ENCODE results near the gene H2AZ1.
"Not testable (repeated sequence)": the region's sequence is repeated elsewhere in the genome, so short reads cannot be mapped to it uniquely, and the experiment has no call there.

Gene H2AZ1

GRCh38 chr4:99949999-99950912, at the start of gene H2AZ1:
TSS of gene H2AZ1 (minus strand) at chr4:99950275. CDS start at chr4:99950170, 105 bp downstream.
- ATAC-seq: peak; percentile 73 to 75

DNA sequence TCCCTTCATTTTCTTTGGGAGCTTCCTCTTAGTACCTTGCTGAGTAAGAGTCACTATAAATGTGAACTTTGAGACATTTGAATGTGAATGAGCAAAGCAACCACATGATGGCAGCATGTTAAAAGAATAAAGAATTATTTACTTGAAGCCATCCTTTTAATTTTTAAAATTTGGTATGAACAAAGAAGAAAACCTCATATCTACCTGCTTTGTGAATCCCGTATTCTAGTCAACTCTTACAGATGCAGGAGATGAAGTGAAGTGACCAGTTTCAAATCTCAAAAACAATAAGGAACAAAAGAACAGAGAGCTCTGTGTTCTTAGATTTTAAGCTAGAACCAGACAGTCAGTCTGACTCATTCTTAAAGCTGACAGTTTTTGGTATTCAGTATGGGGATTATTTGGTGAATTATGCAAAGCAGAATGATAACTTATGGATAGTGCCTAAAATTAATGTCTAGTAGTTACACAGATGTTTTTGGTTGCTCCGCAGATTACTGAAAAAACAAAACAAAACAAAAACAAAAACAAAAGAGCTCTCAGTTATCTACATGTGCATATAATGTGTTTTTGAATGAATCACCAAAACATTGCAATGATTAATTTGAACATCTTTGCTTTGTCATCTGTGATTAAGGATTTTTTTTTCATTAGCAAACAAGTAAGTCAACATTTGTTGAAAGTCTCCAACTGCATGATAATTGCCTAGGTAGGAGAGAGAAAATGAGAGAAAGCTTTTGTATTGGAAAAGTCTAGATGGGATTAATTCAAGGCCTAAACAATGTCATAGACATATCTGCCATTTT, 48.2 kb upstream of the H2AZ1 start:
- peak in 1 of 2 donors; percentile 56 for ATAC-seq

DNA sequence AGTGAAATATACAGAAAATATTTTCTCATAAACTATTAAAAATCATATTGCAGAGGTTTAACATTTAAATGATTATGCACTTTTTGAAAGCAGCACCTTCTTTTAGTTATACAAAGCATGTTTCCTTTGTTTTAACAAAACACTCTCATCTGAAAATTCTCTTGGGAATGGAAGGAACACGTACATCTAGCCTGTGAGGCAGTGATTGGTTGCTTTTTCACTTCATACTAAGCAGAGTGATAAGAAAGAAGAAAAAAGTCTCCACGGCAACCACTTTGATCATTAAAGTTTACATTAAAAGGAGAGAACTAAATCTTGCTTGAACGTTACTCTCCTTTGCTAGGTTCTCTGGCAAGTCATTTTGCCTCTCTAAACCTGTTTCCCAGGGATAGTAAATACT, 41.7 kb upstream of the H2AZ1 start:
- ATAC-seq: no peak

- ATAC-seq: no peak
These were observed 37.6 kb upstream of the H2AZ1 start for GRCh38 chr4:99987681-99988080.

DNA sequence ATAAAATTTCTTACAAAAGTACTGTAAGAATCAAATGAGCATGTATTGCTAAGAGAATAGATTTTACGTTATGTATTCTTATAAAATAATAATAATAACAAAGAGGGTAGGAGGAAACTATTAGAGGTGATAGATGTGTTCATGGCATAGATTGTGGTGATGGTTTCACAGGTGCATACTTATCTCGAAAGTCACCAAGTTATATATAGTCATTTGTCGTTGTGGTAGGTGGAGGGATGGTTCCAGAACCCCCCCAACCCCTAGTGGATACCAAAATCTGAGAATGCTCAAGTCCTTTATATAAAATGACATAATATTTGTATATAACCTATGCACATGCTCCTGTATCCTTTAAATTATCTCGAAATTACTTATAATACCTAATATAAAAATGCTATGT, 36.7 kb upstream of the H2AZ1 start:
- no peak for ATAC-seq

GRCh38 chr4:99983289-99983943, 33.3 kb upstream of the H2AZ1 start:
- ATAC-seq: peak in 1 of 2 donors; percentile 7

- ATAC-seq: no peak
These were observed 29.8 kb upstream of the H2AZ1 start for GRCh38 chr4:99979872-99980271.

DNA sequence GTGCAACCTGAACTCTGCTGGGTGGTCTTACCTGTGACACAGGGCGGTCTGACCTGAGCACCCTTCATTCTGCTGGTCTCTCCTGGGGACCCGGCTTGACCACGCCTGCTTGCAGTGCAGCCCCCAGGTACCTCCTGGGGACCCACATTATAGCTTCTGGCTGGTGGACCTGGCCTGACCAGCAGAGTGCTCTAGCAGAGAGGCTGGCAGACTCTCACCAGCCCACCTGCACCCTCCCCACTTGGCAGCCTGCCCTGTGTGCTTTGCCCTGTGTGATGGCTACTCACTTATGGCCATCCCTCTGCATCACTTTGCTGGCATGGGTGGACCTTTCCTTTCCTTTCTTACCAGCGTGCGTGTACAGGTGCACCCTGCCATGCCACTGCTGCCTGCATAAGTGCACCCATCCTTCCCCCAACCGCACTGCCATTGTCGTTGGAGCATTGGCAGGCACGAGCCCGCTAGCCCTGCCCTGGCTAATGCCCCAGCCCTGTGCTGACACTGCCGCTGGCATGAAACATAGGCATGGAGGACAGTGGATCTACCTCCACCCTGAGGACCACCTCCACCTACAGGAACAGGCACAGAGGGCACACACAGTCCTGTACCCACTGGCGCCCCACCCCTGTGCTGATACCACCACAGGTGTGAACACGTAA, 21.5 kb upstream of the H2AZ1 start:
- no peak for ATAC-seq

DNA sequence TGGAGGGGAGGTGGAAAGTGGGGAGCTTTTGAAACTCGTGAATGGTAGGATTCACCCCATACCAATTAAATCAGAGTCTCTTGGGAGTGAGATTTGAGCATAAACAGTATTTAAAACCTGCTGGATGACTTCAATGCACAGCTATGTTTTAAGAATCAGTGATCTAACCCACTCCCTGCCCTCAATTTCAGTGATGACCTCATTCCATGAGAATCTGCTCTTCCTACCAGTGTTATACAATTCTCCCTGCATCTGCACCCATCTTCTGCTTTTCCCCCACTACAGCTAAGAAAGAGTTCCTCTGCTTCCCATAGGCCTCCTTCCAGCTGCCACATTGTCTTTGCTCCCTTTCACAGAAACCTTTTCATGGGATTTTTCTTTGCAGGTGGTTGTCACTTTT, 18.3 kb upstream of the H2AZ1 start:
- ATAC-seq: no peak

- no peak for ATAC-seq
These were observed 16.6 kb upstream of the H2AZ1 start for GRCh38 chr4:99966692-99967091.

DNA sequence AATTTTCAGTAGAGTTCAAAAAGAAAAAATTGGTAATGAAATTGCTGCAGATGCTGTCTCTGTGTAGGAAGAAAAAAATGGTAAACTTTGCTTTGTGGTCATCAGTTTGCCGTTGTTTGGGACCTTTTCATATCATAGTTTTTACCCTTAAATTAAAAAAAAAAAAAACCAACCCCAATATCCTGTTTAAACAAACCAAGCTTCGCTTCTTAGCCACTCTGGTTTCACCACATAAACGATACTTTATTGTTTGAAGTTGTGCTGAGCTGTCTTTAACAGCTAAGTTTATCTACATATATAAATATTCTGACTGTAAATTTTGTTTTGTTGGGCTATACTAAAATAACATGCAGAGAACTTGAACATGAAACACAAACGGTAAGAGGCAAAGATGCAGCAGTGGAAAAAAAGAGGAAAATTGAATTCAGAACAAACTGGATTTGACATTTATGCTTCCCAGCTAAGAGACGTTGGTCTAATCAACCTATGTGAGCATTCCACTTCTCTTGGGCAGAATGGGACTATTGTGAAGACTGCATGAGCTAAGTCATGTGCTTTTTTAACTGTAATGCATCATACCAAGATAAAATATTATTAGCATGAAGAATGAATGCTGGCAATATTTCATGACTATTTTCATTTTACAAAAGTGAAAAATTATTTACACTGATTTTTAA, 15.7 kb upstream of the H2AZ1 start:
- no peak for ATAC-seq

DNA sequence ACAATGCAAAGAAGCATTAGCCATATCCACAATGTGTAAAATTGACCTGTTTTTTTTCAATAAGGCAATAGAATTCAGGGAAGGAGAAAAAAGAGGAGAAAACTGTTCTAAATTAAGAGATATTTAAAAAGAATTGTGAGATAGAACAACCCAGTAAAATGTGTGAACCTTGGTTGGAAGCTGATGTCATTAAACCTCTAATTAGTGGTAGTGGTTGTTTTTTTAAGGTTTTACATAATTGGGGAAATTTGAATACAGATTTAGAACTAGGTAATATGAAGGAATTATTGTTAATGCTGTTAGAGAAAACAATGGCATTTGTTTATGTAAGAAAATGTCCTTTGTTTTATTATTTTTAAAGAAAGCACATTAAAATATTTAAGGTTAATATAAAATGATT, 15.1 kb upstream of the H2AZ1 start:
- ATAC-seq: no peak

DNA sequence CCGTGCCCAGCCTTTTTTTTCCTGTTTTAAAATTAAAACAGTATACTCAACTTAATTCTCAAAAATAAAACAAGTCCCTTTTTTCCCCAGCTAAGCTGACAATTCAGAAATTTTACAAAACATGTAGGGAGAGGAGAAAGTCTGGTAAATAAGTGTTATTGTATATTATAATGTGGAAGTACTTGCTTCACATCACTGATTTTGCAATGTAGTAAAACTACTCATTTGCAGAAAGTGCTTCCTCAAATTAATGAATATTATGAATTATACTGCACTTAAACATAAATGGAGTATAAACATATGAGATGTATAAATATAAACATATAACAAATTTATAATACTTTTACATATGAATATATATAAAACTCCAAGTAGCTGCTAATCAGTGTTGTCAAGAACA, 11.6 kb upstream of the H2AZ1 start:
- no peak for ATAC-seq

DNA sequence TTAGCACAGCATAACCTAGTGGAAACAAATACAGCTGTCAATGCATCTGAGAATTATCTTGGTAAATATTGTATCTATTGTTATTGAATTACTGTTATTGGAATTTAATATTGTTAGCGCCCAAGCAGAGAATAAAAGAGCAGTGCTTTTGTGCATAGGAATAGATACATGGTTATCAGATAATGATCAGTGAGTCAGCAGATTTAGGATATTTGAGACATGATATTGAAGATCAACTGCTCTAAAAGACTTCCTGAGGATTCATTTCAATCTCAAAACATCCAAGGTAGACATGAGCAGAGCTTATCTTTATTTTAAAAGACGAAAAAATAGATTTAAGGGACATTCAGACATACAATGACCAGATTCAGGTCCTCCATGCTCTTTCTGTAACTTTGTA, 10.6 kb upstream of the H2AZ1 start:
- ATAC-seq: no peak

- not testable (repeated sequence) for ATAC-seq
These were observed 8.1 kb upstream of the H2AZ1 start for GRCh38 chr4:99958207-99958606.

DNA sequence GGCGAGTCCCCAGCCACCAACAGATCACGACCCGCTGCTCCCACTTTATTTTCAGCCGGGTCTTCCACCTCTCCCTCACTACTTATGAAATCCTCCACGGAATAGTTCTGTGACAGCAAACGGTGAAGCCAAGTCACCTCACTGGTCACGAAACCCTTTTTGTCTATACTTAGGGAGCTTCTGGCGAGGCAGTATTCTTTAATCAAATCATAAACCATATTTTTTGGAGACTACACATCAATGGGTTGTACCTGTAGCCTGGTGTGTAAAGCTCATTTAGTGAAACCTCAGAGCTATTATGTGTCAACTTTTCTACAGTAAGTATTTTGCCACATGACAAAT, 809 bp upstream of the H2AZ1 start:
- no peak for ATAC-seq

GRCh38 chr4:99949034-99949998, 759 bp downstream of the H2AZ1 start:
- peak; percentile 10 to 21 for ATAC-seq

GRCh38 chr4:99947608-99948007, 2.5 kb downstream of the H2AZ1 start:
- no peak for ATAC-seq

DNA sequence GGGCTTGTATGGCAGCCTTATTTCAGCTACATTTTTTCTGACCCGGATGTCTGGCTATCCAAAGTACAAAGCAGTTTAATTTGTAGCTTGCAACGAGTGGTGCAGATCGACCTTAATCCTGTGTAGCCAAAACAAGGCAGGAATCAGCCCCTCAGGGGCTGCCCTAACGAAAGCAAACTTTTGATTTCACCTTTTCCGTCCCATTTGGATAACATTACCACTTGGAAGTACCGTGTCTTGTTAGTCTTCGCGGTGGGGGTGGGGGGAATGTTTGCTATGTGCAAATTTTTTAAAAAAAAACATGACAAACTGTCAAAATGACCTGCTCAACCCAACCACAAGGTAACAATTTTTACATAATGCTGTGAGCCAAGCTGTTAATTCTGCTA, 2.9 kb downstream of the H2AZ1 start:
- no peak for ATAC-seq

- peak; percentile 48 to 57 for ATAC-seq
These were observed 3.5 kb downstream of the H2AZ1 start, which contains the start of gene DNAJB14 for GRCh38 chr4:99946356-99947189. TSS of gene DNAJB14 (minus strand) at chr4:99946618. CDS start at chr4:99946571, 47 bp downstream.

Data from activated CD4-positive, CD25-positive, alpha-beta regulatory T cell treated with anti-CD3 and anti-CD28 coated beads, Interleukin-2, amount 50 U/mL, for 24 hours (primary cell).